H1 (cell line): ENCODE results near the gene EXD3. TPM values are rescaled to one million over a fixed set of nuclear protein-coding genes. Genes with fewer than 3 reads are reported as not detected.

Experiments
- CTCF ChIA-PET: fragments of 300-600 bp; sonication (Branson Sonifier 250); formaldehyde crosslinking; loops from one replicate; lab custom pipeline; 2021; ENCODE audit not compliant: partially characterized antibody; lab: Charles Lee
- POLR2A ChIA-PET: fragments of 300-600 bp; sonication (Branson Sonifier 250); formaldehyde crosslinking; loops from one replicate; lab custom pipeline; 2021; ENCODE audit warnings: inconsistent platforms; ENCODE audit not compliant: partially characterized antibody; lab: Charles Lee
- DNase-seq, 2 experiments: peaks; one replicate each; pipeline versions ENCODE4 v3.0.0 to v3.0.0-alpha.2; 2010 to 2022; ENCODE audit warnings: low spot score in 2 of 2, low read depth in 1 of 2, mixed read lengths in 1 of 2
- FAIRE-seq: peaks from 2 replicates; lab custom pipeline; 2011; peaks lifted over from hg19 to GRCh38; lab: Jason Lieb, UNC
- H2AFZ ChIP-seq: 2 replicates; pipeline ENCODE4 v1.8.1; 2012; ENCODE audit warnings: low read length, inconsistent platforms
- H2AK5ac ChIP-seq: 2 replicates; pipeline ENCODE4 v1.6.1; 2013; ENCODE audit warnings: low read depth, low read length
- H2BK120ac ChIP-seq: replicated peaks from 2 replicates; pipeline ENCODE3; 2013; ENCODE audit warnings: low read depth, low read length, inconsistent platforms
- H2BK12ac ChIP-seq: 2 replicates; pipeline ENCODE4 v1.6.1; 2013; ENCODE audit warnings: low read depth, low read length
- H2BK15ac ChIP-seq: 2 replicates; pipeline ENCODE4 v1.6.1; 2013; ENCODE audit warnings: low read length
- H2BK20ac ChIP-seq: 2 replicates; pipeline ENCODE4 v1.6.1; 2013; ENCODE audit warnings: low read length
- H2BK5ac ChIP-seq: 2 replicates; pipeline ENCODE4 v1.6.1; 2013; ENCODE audit warnings: low read depth, low read length
- H3K14ac ChIP-seq: 2 replicates; pipeline ENCODE4 v1.6.1; 2013; ENCODE audit warnings: inconsistent platforms; ENCODE audit not compliant: insufficient read length
- H3K18ac ChIP-seq: 2 replicates; pipeline ENCODE4 v1.6.1; 2013; ENCODE audit warnings: low read length; ENCODE audit errors: extremely low read depth
- H3K23ac ChIP-seq: 2 replicates; pipeline ENCODE4 v1.6.1; 2013; ENCODE audit warnings: inconsistent platforms; ENCODE audit not compliant: insufficient read length
- H3K23me2 ChIP-seq: 2 replicates; pipeline ENCODE4 v1.6.1; 2013; ENCODE audit warnings: low read depth, low read length
- H3K27ac ChIP-seq: 2 replicates; pipeline ENCODE4 v1.6.1; 2011; ENCODE audit warnings: low read depth, low read length, inconsistent platforms
- H3K27me3 ChIP-seq, 4 experiments: replicated peaks in 1 of 4; 1 replicate in 1 of 4; 2 replicates in 3 of 4; pipeline versions ENCODE4 v1.6.1 to v1.8.1; 2011 to 2013; ENCODE audit warnings: low read length in 3 of 4, mild to moderate bottlenecking in 3 of 4, inconsistent platforms in 2 of 4, mixed read lengths in 2 of 4, moderate library complexity in 1 of 4; ENCODE audit not compliant: control insufficient read depth in 3 of 4, insufficient read depth in 3 of 4; ENCODE audit errors: extremely low read depth in 1 of 4
- H3K36me3 ChIP-seq, 4 experiments: 2 replicates each; pipeline versions ENCODE4 v1.6.1 to v1.8.1; 2011 to 2013; ENCODE audit warnings: mild to moderate bottlenecking in 4 of 4, low read length in 3 of 4, moderate library complexity in 2 of 4, control low read depth in 1 of 4, inconsistent platforms in 1 of 4; ENCODE audit not compliant: insufficient read depth in 4 of 4, control insufficient read depth in 2 of 4
- H3K4ac ChIP-seq: replicated peaks from 2 replicates; pipeline ENCODE3; 2013; ENCODE audit warnings: low read length, low read depth, mixed read lengths, inconsistent platforms; ENCODE audit not compliant: insufficient read length
- H3K4me1 ChIP-seq, 4 experiments: replicated peaks in 1 of 4; 1 replicate in 1 of 4; 2 replicates in 3 of 4; pipeline versions ENCODE4 v1.6.1 to v1.8.1; 2011 to 2013; ENCODE audit warnings: low read length in 3 of 4, inconsistent platforms in 2 of 4, mixed read lengths in 1 of 4; ENCODE audit not compliant: insufficient read depth in 4 of 4, control insufficient read depth in 3 of 4
- H3K4me2 ChIP-seq, 2 experiments: 2 replicates each; pipeline versions ENCODE4 v1.6.1 to v1.8.1; 2011 to 2013; ENCODE audit warnings: low read depth in 2 of 2, low read length in 2 of 2, control low read depth in 1 of 2, inconsistent platforms in 1 of 2, mild to moderate bottlenecking in 1 of 2; ENCODE audit not compliant: insufficient read depth in 1 of 2
- H3K4me3 ChIP-seq, 4 experiments: fragments of 200-600, 300-600 bp in 1 of 4; sonication (generic), shearing (Covaris generic), sonication (Bioruptor Twin) in 1 of 4; 2 replicates each; pipeline versions ENCODE4 v1.5.1 to v1.8.1; 2011 to 2016; ENCODE audit warnings: low read length in 4 of 4, low read depth in 3 of 4, control low read depth in 2 of 4, inconsistent platforms in 2 of 4, mild to moderate bottlenecking in 2 of 4, mixed read lengths in 1 of 4, moderate library complexity in 1 of 4; ENCODE audit not compliant: insufficient read depth in 2 of 4; ENCODE audit errors: extremely low read depth in 1 of 4
- H3K56ac ChIP-seq: replicated peaks from 2 replicates; pipeline ENCODE3; 2013; ENCODE audit warnings: low read depth, mild to moderate bottlenecking, mixed read lengths, low read length, inconsistent platforms; ENCODE audit not compliant: insufficient read length
- H3K79me1 ChIP-seq: 2 replicates; pipeline ENCODE4 v1.6.1; 2013; ENCODE audit warnings: low read depth, low read length, control low read depth
- H3K79me2 ChIP-seq, 2 experiments: 2 replicates each; pipeline versions ENCODE4 v1.6.1 to v1.8.1; 2012 to 2013; ENCODE audit warnings: low read length in 2 of 2, mild to moderate bottlenecking in 2 of 2, inconsistent platforms in 1 of 2; ENCODE audit not compliant: insufficient read depth in 2 of 2, control insufficient read depth in 1 of 2
- H3K9ac ChIP-seq, 4 experiments: replicated peaks in 1 of 4; 1 replicate in 1 of 4; 2 replicates in 3 of 4; pipeline versions ENCODE4 v1.6.1 to v1.8.1; 2011 to 2013; ENCODE audit warnings: low read depth in 3 of 4, low read length in 3 of 4, control low read depth in 2 of 4, mild to moderate bottlenecking in 2 of 4, moderate library complexity in 2 of 4, inconsistent platforms in 1 of 4; ENCODE audit errors: extremely low read depth in 1 of 4
- H3K9me3 ChIP-seq, 2 experiments: 2 replicates each; pipeline versions ENCODE4 v1.6.1 to v1.8.1; 2012 to 2013; ENCODE audit warnings: mild to moderate bottlenecking in 2 of 2, moderate library complexity in 2 of 2, control low read depth in 1 of 2, inconsistent platforms in 1 of 2, low read depth in 1 of 2, low read length in 1 of 2, mixed read lengths in 1 of 2; ENCODE audit not compliant: insufficient read depth in 2 of 2
- H4K20me1 ChIP-seq, 2 experiments: replicated peaks in 1 of 2; 2 replicates each; pipeline versions ENCODE3 to v1.8.1; 2011 to 2013; ENCODE audit warnings: inconsistent platforms in 2 of 2, low read length in 2 of 2, mild to moderate bottlenecking in 1 of 2; ENCODE audit not compliant: insufficient read depth in 2 of 2, control insufficient read depth in 1 of 2
- H4K5ac ChIP-seq: 2 replicates; pipeline ENCODE4 v1.6.1; 2013; ENCODE audit warnings: low read length, low read depth, mixed read lengths, inconsistent platforms; ENCODE audit not compliant: insufficient read length
- H4K8ac ChIP-seq: 2 replicates; pipeline ENCODE4 v1.8.0; 2013; ENCODE audit warnings: mild to moderate bottlenecking, moderate library complexity, low read length, inconsistent platforms; ENCODE audit not compliant: insufficient read depth; ENCODE audit errors: extremely low read depth
- H4K91ac ChIP-seq: replicated peaks from 2 replicates; pipeline ENCODE3; 2013; ENCODE audit warnings: low read length, mixed read lengths, inconsistent platforms; ENCODE audit not compliant: insufficient read length
- CBX8 ChIP-seq: fragments of 300-800, 300-1000 bp; sonication (generic); IDR thresholded peaks from 2 replicates; pipeline ENCODE4 v1.7.1; 2016; ENCODE audit warnings: low read depth, low read length, borderline replicate concordance
- CEBPB ChIP-seq: IDR thresholded peaks from 2 replicates; pipeline ENCODE4 v1.6.1; 2012; ENCODE audit warnings: low read depth, low read length
- SIN3A ChIP-seq, 2 experiments: IDR thresholded peaks in 1 of 2; conservative IDR thresholded peaks in 1 of 2; 2 replicates each; pipeline ENCODE4 v1.6.1; 2011 to 2012; ENCODE audit warnings: low read length in 2 of 2, improper control_type of control experiment in 1 of 2, low read depth in 1 of 2, mild to moderate bottlenecking in 1 of 2
- TBP ChIP-seq: IDR thresholded peaks from 2 replicates; pipeline ENCODE4 v1.6.1; 2011; ENCODE audit warnings: low read depth, low read length, improper control_type of control experiment
- WGBS, 2 experiments: shearing (Covaris generic) in 1 of 2; methylation state at CpG; one replicate each; pipeline versions ENCODE4 v1.1.6 to v1.1.7; 2013 to 2015; ENCODE audit warnings: low lambda C conversion rate in 2 of 2, mixed read lengths in 2 of 2, inconsistent platforms in 1 of 2, low coverage in 1 of 2, missing lambda C conversion rate in 1 of 2; ENCODE audit not compliant: insufficient replicate concordance in 2 of 2, insufficient coverage in 1 of 2, insufficient read length in 1 of 2; ENCODE audit errors: extremely low coverage in 1 of 2, missing lambda C conversion rate in 1 of 2; 5-methylcytosine and 5-hydroxymethylcytosine counted together
- polyA plus RNA-seq, 7 experiments: library from polyadenylated mRNA; depleted of rRNA in 3 of 7; stranded (reverse) in 5 of 7; unstranded in 2 of 7; fragments of >200 nt in 5 of 7; fragments of 200-250 nt in 2 of 7; gene quantifications; 1 replicate in 5 of 7; 2 replicates in 1 of 7; 4 replicates in 1 of 7; pipeline versions ENCODE4 v1.2.1 to v1.2.3, GENCODE V29; 2011 to 2013; ENCODE audit warnings: missing spikeins in 2 of 7, mixed read lengths in 2 of 7
- total RNA-seq: library from RNA; stranded (reverse); fragmentation: NEBNext Ultra II Directional; extraction: Animal tissue kit (Norgen Biotek cat#: 25700); gene quantifications from 2 replicates; pipeline ENCODE4 v1.2.1, GENCODE V29; 2021

The EXD3 gene
- total and polyA plus RNA-seq, 2 of the 8 experiments (the other 6 are each of a cell fraction or from before 2014, with no cell fraction given) = 7.2 to 9.4 TPM

- Histone ChIP-seq H3K18ac (no peak overlapping the region), H4K91ac (no peak overlapping the region), H2AK5ac (no peak overlapping the region), H3K79me1 (no peaks in the 10 kb centered on the region), H3K23ac (no peak overlapping the region), H2BK20ac (no peak overlapping the region), H3K4ac (no peak overlapping the region), H3K27ac (no peak overlapping the region), H2BK15ac (no peak overlapping the region), H3K36me3 (no peaks in the 10 kb centered on the region), H4K5ac (no peak overlapping the region), H3K79me2 (no peaks in the 10 kb centered on the region), H2AFZ (no peak overlapping the region), H4K20me1 (peaks cover 0 to 5% of the 10 kb centered on the region in 2 experiments), H3K9ac (no peak overlapping the region), H3K14ac (no peak overlapping the region), H4K8ac (0 out of 2 replicates have a peak overlapping the region, but pooled peaks have one; percentile 68), H3K4me3 (no peak overlapping the region), H3K27me3 (no peaks in the 10 kb centered on the region), H3K4me1 (no peaks in the 10 kb centered on the region; a peak in 1 of 7 replicates), H2BK12ac (no peak overlapping the region), H3K56ac (no peak overlapping the region), H3K9me3 (no peaks in the 10 kb centered on the region), H3K23me2 (no peaks in the 10 kb centered on the region), H2BK120ac (no peak overlapping the region), H2BK5ac (no peak overlapping the region), H3K4me2 (no peak overlapping the region)
- WGBS, 2 experiments = 88% methylated on average over 26 of the region's 26 CpGs; no CpG with 5 or more reads in 1 of the 2 experiments
- FAIRE-seq (no peak), DNase-seq (no peak)
- CTCF ChIA-PET = no interaction called here
- no peak for TF ChIP-seq CBX8
- TF ChIP-seq SIN3A (conservative IDR thresholded peaks at IDR 0.05 in 1 of 2, IDR thresholded peaks at IDR 0.05 in 1 of 2; ENCODE audit: low read depth in 1 of 2, low read length in 2 of 2) = no peak
- TF ChIP-seq CEBPB = no peak
- TF ChIP-seq TBP = no peak
- POLR2A ChIA-PET = interaction anchor here (0.6 to 1.6 kb wide), 4 partner anchors 14 to 147 kb away, joined by 3 read pairs; partner anchors contain the start of gene TUBB4B
These were observed 34.9 kb downstream of the EXD3 start for GRCh38 chr9:137387891-137388560.
